BJ (cell line): Measurements from ENCODE around the gene PUM1. TPM values are rescaled to one million over a fixed set of nuclear protein-coding genes. Genes with fewer than 3 reads are reported as not detected.

Experiments used
- CTCF ChIA-PET: fragments of 350-600 bp; formaldehyde crosslinking; extraction: SDS; loops from one replicate; lab custom pipeline; 2021; ENCODE audit warnings: antibody characterized with exemption, inconsistent platforms; lab: Yijun Ruan, JAX
- POLR2A ChIA-PET: fragments of 300-600 bp; sonication (Branson Sonifier 250); formaldehyde crosslinking; extraction: SDS; loops from one replicate; lab custom pipeline; 2021; ENCODE audit warnings: antibody characterized with exemption; lab: Charles Lee
- DNase-seq: peaks from one replicate; pipeline ENCODE4 v3.0.0-alpha.2; 2011; ENCODE audit warnings: low read depth
- H3K27me3 ChIP-seq: 2 replicates; pipeline ENCODE4 v1.6.0; 2011; ENCODE audit warnings: low read length; ENCODE audit not compliant: control insufficient read depth, insufficient read depth
- H3K36me3 ChIP-seq: 2 replicates; pipeline ENCODE4 v1.5.1; 2011; ENCODE audit warnings: low read length; ENCODE audit not compliant: control insufficient read depth, insufficient read depth
- H3K4me3 ChIP-seq: 2 replicates; pipeline ENCODE4 v1.5.1; 2011; ENCODE audit warnings: low read depth, mild to moderate bottlenecking, control low read depth, low read length
- polyA plus RNA-seq: library from polyadenylated mRNA; depleted of rRNA; stranded (reverse); fragments of >200 nt; gene quantifications from 2 replicates; pipeline ENCODE4 v1.2.3, GENCODE V29; 2011
- TF ChIP-seq, protein P1 (sequence below): IDR thresholded peaks from 2 replicates; pipeline ENCODE4 v1.5.1; 2011; ENCODE audit warnings: low read depth, mild to moderate bottlenecking, control low read depth, inconsistent platforms, low read length, moderate library complexity; ENCODE audit not compliant: insufficient read depth

The PUM1 gene
- polyA plus RNA-seq, 1 experiment = 66.9 TPM

DNA sequence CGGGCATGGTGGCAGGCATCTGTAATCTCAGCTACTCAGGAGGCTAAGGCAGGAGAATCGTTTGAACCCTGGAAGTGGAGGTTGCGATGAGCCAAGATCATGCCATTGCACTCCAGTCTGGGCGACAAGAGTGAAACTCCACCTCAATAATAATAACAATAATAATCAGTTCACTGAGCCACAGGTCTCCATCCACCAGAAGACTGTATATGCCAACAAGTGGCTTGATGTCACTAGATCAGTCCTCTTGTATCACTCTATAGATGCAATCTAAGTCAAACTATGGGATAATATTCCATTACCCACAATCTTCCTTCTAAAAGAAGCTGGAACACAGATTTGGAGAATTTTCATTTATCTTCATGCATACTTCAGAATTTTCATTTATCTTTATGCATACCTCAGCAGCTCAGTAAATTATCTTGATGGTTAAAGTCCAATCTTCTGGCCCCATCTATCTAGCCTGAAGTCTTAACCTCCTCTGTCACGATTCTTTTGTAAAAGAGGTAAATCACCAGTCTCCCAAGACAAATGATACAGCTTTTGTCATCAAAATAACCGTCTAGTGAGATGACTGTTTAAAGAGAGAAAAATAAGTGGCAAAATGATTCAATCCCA is 61.8 kb downstream of the PUM1 start:
- POLR2A ChIA-PET = no interaction called here

DNA sequence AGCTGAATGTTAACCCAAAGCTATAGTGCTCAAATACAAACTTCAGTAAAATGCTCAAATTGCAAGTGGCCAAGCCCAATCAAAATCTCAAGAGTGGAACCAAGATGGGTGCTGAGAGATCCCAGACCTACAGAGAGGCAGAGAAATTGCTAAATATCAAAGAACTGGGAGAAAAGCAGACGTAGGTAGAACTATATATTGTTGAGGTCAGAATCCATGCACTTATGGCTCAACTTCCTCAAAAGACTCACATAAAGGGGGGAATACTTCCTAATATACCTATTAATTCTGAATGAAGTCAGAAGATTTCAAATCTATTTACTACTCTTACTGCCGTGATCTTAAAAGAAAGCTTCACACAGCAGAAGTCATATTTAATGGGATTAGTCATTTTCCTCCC is 65.2 kb downstream of the PUM1 start:
- POLR2A ChIA-PET = no interaction called here
- DNase-seq = no peak

More for the DNA sequence above, 61.8 kb downstream of the PUM1 start:
- H3K36me3 ChIP-seq = no peaks in the 10 kb centered on the region; the same call in none of the 2 replicates
- no peak overlapping the region for H3K4me3 ChIP-seq
- CTCF ChIA-PET = interaction anchor here (0.8 to 2.1 kb wide), 3 partner anchors 14 to 178 kb away, joined by 3 to 4 read pairs (median 3); no protein-coding TSS in a partner anchor
- TF ChIP-seq, protein P1, sequence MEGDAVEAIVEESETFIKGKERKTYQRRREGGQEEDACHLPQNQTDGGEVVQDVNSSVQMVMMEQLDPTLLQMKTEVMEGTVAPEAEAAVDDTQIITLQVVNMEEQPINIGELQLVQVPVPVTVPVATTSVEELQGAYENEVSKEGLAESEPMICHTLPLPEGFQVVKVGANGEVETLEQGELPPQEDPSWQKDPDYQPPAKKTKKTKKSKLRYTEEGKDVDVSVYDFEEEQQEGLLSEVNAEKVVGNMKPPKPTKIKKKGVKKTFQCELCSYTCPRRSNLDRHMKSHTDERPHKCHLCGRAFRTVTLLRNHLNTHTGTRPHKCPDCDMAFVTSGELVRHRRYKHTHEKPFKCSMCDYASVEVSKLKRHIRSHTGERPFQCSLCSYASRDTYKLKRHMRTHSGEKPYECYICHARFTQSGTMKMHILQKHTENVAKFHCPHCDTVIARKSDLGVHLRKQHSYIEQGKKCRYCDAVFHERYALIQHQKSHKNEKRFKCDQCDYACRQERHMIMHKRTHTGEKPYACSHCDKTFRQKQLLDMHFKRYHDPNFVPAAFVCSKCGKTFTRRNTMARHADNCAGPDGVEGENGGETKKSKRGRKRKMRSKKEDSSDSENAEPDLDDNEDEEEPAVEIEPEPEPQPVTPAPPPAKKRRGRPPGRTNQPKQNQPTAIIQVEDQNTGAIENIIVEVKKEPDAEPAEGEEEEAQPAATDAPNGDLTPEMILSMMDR = no peak
- H3K27me3 ChIP-seq = no peaks in the 10 kb centered on the region
- no peak for DNase-seq

DNA sequence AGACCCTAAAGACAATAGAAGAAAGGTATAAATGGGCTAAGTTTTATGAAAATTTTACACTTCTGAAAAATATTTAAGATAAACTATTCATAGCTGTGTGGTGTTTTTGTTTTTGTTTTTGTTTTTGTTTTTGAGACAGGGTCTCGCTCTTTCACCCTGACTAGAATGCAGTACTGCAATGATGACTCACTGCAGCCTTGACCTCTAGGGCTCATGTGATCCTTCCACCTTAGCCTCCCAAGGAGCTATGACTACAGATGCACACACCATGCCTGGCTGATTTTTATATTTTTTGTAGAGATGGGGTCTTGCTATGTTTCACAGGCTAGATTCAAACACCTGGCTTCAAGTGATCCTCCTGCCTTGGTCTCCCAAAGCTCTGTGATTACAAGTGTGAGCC is 66.6 kb downstream of the PUM1 start:
- TF ChIP-seq, protein P1 = no peak
- POLR2A ChIA-PET = no interaction called here
- Histone ChIP-seq H3K4me3 (no peak overlapping the region), H3K36me3 (peaks cover 2% of the 10 kb centered on the region; the same call in 1 of the 2 replicates), H3K27me3 (no peaks in the 10 kb centered on the region)
- DNase-seq = no peak
- CTCF ChIA-PET = interaction anchor here (1.2 kb wide), 1 partner anchor 9 kb away, joined by 3 read pairs; no protein-coding TSS in a partner anchor

More for the DNA sequence above, 65.2 kb downstream of the PUM1 start:
- H3K36me3 ChIP-seq = peaks cover 2% of the 10 kb centered on the region; the same call in 1 of the 2 replicates
- H3K27me3 ChIP-seq = no peaks in the 10 kb centered on the region
- CTCF ChIA-PET = interaction anchor here (1.5 kb wide), 1 partner anchor 20 kb away, joined by 3 read pairs; no protein-coding TSS in a partner anchor
- TF ChIP-seq, protein P1 = no peak
- no peak overlapping the region for H3K4me3 ChIP-seq

DNA sequence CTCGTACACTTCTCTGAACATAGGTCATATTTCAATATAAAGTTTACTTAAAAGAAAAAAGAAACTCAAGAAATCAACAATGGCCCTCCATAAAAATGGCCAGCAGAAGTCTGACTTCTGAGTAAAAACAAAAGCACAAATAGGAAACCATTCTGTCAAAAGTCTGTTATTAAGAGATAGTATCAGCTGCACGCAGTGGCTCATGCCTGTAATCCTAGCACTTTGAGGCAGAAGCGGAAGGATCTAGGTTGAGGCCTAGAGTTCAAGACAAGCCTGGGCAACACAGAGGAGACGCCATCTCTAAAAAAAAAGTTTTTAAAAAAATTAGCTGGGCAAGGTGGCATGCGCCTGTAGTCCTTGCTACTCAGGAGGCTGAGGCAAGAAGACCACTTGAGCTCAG is 67.3 kb downstream of the PUM1 start:
- Histone ChIP-seq H3K36me3 (peaks cover 2% of the 10 kb centered on the region; the same call in 1 of the 2 replicates), H3K27me3 (no peaks in the 10 kb centered on the region), H3K4me3 (no peak overlapping the region)
- TF ChIP-seq, protein P1 = no peak
- DNase-seq = no peak
- CTCF ChIA-PET = interaction anchor here (1.2 kb wide), 1 partner anchor 9 kb away, joined by 3 read pairs; no protein-coding TSS in a partner anchor
- POLR2A ChIA-PET = no interaction called here

DNA sequence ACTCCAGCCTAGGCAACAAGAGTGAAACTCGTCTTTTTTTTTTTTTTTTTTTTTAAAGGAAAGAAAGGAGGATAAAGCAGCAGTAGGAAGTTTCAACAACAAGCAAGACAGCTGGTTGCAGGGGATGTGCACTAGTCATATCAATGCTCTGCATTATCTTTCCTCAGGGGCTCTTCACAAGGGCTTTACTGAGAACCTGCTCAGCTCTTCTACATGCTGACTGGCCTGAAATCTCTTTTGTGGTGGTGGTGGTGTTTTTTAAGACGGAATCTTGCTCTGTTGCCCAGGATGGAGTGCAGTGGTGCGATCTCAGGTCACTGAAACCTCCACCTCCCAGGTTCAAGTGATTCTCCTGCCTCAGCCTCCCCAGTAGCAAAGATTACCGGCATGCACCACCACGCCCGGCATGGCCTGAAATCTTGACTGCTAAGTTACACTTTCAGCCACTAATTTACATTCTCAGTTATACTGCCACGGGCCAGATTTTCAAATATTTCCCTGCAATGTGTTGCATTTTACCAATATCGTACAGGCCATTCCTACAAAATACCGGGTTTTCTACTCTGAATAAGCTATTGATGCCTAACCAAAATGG is 68.0 kb downstream of the PUM1 start:
- H3K4me3 ChIP-seq = no peak overlapping the region
- ChIA-PET CTCF (interaction anchor here (1.2 kb wide), 1 partner anchor 10 kb away, joined by 3 read pairs; no protein-coding TSS in a partner anchor), POLR2A (no interaction called here)
- no peaks in the 10 kb centered on the region for H3K27me3 ChIP-seq
- TF ChIP-seq, protein P1 = no peak
- DNase-seq = no peak
- H3K36me3 ChIP-seq = peaks cover 2% of the 10 kb centered on the region; the same call in 1 of the 2 replicates
